Measurements from ENCODE around the gene CALML3.
A peak's percentile ranks its signal among the peaks of the same experiment; 100 is the strongest.

CALML3 gene

GRCh38 chr10:5570979-5571810, 46.4 kb downstream of the CALML3 start:
- no peak for DNase-seq

GRCh38 chr10:5571826-5572225, 47.1 kb downstream of the CALML3 start:
- no peak for DNase-seq

- no peak for DNase-seq
Observed at GRCh38 chr10:5573319-5573950, 48.7 kb downstream of the CALML3 start.

- DNase-seq, result no peak
Observed at GRCh38 chr10:5573968-5574641, 49.3 kb downstream of the CALML3 start.

- DNase-seq, result no peak
Observed at GRCh38 chr10:5574642-5575131, 49.9 kb downstream of the CALML3 start.

- DNase-seq, result no peak
Observed at GRCh38 chr10:5575144-5575481, 50.4 kb downstream of the CALML3 start.

- DNase-seq, result peak in 1 of 2 donors; percentile 19
Observed at GRCh38 chr10:5575482-5576153, 50.9 kb downstream of the CALML3 start.

- DNase-seq, result no peak
Observed at GRCh38 chr10:5576154-5576748, 51.5 kb downstream of the CALML3 start.
